Activated CD4-positive, alpha-beta T cell treated with anti-CD3 and anti-CD28 coated beads for 4 hours (primary cell): Measurements from ENCODE around the gene DNA2.

Experiments
- DNase-seq, 2 donors: peaks; one replicate each; pipeline ENCODE4 v3.0.0-alpha.2; 2020

Gene DNA2

GRCh38 chr10:68446179-68446578 lies 25.6 kb downstream of the DNA2 start:
- no peak for DNase-seq

DNA sequence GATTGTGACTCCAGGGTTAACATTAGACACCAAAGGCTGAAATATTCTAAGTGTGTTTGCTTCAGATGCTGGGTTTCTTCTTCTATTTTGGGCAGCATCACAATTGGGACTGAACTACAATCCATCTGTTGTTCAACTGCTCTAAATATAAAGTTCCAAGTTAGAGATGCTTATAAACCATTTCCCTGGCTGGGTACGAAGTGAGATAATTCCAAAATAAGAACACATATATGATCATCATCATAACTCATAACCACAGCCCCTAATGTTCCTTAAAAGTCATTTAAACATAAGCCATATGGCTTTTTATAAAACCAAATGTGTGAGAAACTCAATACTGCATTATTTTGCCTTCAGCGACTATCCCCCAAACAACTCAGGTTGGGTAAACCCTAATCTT lies 28.8 kb downstream of the DNA2 start:
- no peak for DNase-seq

- DNase-seq: no peak
Measured at GRCh38 chr10:68440898-68441297, 30.9 kb downstream of the DNA2 start.

- DNase-seq: no peak
Measured at GRCh38 chr10:68435803-68436202, 36.0 kb downstream of the DNA2 start.

GRCh38 chr10:68434657-68435056 lies 37.1 kb downstream of the DNA2 start:
- DNase-seq: no peak

- no peak for DNase-seq
Measured at GRCh38 chr10:68428396-68429104, 43.2 kb downstream of the DNA2 start.

DNA sequence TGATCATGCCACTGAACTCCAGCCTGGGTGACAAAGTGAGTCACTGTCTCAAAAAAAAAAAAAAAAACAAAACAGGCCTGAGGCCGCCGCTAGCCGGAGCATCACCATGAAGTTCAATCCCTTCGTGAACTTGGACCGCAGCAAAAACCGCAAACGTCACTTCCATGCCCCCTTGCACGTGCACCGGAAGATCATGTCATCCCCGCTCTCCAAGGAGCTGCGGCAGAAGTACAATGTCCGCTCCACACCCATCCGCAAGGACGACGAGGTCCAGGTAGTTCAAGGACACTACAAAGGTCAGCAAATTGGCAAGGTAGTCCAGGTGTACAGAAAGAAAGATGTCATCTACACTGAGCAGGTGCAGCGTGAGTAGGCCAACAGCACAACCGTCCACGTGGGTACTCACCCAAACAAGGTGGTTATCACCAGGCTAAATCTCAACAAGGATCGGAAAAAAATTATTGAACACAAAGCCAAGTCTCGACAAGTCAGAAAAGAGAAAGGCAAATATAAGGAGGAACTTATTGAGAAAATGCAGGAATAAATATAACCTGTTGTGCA lies 47.2 kb downstream of the DNA2 start:
- DNase-seq: no peak

DNA sequence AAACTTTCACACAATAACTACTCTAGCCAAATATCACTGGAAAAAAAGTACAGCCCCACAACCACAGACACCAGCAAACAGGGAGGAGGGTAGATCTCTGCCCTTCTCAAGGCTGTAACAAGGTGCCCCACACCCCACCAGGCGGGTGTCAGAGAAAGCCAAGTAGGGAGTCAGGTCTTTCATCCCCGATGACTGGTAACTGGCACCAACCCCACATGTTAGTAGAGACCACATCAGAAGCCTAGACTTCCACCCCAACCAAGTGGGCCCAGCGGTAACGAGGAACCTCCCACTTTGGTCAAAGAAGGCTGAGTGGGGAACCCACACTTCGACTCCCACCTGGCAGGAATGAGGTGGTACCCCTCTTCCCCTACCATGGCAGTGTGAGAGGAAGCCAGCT lies 48.3 kb downstream of the DNA2 start:
- peak; percentile 8 to 12 for DNase-seq

- no peak for DNase-seq
Measured at GRCh38 chr10:68419376-68419775, 52.4 kb downstream of the DNA2 start.

DNA sequence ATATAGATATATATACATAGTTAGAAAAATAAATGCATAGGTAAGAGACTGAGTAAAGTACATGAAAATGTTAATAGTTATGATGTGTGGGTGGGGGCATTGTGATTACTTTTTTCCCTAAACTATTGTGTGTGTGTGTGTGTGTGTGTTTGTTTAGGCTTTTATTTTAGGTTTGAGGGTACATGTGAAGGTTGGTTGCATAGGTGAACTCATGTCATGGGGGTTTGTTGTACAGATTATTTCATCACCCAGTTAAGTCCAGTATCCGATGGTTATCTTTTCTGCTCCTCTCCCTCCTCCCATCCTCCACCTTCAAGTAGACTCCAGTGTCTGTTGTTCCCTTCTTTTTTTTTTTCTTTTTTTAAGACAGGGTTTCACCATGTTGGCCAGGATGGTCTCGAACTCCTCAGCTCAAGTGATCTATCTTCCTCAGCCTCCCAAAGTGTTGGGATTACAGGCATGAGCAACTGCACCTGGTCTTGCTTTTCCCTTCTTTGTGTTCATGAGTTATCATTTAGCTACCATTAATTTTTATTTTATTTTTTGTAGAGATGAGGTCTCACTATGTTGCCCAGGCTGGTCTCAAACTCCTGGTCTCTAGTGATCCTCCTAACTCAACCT lies 62.8 kb downstream of the DNA2 start:
- DNase-seq: no peak

DNA sequence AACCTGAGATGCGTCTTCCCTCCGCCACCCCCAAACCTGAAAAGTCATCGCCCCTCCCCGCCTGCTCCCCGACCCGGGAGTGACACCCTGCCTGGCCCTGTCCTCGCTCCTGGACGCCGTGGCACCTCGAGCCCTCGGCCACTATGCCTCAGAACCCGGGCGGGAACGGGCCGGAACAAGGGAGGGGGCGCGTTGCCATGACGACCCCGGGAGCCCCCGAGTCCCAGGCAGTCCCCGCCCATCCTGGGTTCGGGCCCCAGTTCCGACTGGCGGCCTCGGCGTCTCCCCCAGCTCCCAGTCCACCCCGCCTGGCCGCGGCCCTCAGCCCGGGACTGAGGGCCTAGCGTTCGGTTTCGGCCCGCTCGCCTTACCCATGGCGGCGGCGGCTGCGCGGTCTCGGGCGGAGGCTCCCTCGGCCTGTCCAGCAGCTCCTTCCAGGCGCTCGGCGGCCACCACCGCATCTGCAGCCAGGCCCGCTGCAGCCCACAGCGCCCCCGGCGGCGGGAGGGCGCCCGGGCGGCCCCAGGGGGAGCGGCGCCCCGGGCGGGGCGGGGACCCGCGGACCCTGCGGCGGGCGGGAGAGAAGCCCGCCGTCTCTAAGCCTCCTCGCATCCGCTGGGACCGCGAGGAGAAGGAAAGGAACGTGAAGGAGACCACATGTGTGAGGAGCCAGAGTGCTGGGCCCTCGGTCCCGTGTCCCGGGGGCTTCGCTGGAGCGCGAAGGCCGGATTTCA lies 64.8 kb downstream of the DNA2 start, which contains the start of gene RUFY2:
Gene RUFY2, minus strand, starts transcription at position 463 of the 734 bp plus-strand sequence. Its CDS starts 88 bp downstream, at position 375.
- DNase-seq: peak; percentile 71 to 74

GRCh38 chr10:68406111-68406814 lies 65.5 kb downstream of the DNA2 start:
- peak in 1 of 2 donors; percentile 20 for DNase-seq

GRCh38 chr10:68403701-68404100 lies 68.1 kb downstream of the DNA2 start:
- DNase-seq: no peak

GRCh38 chr10:68402276-68402675 lies 69.5 kb downstream of the DNA2 start:
- DNase-seq: no peak

GRCh38 chr10:68397005-68397404 lies 74.8 kb downstream of the DNA2 start:
- DNase-seq: no peak

DNA sequence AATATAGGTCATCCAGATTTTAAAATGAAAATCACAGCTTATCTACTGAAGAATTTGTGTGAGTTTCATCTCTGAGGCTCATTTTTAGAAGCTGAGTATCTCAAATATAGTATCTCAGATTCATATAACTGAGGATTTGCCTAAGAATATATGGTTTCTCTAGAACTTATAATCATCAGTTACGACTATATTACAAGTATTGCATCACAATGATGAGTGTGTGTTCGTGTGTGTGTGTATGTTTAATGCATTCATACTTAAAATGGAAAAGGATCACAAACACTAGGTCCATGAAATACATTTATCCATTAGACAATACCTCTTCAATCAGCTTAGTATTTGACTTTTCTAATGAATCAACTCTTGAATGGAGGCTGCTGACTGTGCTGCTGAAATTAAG lies 86.0 kb downstream of the DNA2 start:
- DNase-seq: no peak

GRCh38 chr10:68371604-68372003 lies 100.2 kb downstream of the DNA2 start:
- DNase-seq: no peak

GRCh38 chr10:68367121-68367520 lies 104.7 kb downstream of the DNA2 start:
- DNase-seq: no peak

DNA sequence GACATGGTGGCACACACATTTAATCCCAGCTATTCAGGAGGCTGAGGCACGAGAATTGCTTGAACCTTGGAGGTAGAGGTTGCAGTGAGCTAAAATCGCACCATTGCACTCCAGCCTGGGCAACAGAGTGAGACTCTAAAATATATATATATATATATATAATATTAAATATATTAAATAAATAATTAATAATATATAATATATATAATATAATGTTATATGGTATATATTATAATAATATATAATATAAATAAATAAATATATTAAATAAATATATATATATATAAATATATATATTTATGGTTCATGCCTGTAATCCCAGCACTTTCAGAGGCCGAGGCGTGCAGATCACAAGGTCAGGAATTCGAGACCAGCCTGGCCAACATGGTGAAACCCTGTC lies 105.2 kb downstream of the DNA2 start:
- DNase-seq: no peak

DNA sequence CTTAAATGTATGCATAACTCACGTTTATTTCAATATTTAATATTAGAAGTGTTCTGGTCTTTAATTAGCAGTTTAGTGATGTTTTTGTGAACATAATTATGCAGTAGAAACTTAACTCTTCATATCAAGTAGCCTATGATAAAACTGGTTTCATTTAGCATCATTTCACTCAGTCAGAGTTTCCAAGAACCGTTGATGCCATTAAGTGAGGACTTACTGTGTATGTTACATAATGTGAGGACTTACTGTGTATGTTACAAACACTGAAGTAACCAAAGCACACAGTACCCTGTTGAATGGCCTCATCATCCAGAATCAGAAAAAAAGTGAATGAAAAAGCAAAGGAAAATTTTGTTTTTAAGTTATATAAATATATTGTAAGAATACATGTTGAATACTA lies 106.2 kb downstream of the DNA2 start:
- no peak for DNase-seq

DNA sequence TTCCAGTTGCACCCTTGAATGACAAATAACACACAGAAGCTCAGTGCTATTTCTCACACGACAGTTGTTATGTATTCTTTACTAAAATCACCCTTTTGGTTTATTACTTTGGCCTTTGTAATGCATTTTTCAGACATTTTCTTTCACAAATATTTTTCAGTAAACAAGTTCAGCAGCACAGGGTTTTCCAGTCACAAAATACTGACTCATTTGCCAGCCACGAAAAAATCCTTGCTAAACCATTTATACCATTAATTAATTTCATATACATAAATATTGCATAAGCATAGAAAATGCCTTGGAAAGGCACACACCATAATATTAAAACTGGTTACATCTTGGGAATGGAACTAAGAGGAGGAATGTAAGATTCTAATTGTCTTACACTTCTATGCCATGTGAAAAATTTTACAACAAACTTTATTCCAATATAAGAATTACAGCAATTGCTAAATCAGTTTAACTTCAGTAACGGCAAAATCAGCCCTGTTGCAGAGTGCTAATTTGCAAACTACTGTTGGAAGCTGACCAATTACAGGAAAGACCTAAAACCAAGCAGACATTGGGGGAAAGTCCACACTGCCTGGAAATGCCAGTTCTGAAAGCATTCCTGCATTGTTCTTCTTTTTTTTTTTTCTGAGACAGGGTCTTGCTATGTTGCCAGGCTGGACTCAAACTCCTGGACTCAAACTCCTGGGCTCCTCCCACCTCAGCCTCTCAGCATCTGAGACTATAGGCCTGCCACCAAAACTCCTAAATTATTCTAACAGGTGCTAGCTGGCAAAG lies 107.5 kb downstream of the DNA2 start:
- no peak for DNase-seq
